GM23338 (cell line): ENCODE measurements around the gene EEF2. TPM values are rescaled to one million over a fixed set of nuclear protein-coding genes. Genes with fewer than 3 reads are reported as not detected.
A peak's percentile ranks its signal among the peaks of the same experiment; 100 is the strongest.

Source experiments
- ATAC-seq: fragments of 200-7000 bp; cut with Tn5 transposase; 3 replicates; pipeline ENCODE4 v1.9.1; 2020
- DNase-seq: peaks from one replicate; pipeline ENCODE4 v3.0.0-alpha.2; 2015; ENCODE audit warnings: low spot score
- H2AFZ ChIP-seq: fragments of 200-600 bp; sonication (generic); 2 replicates; pipeline ENCODE4 v1.8.0; 2016; ENCODE audit warnings: antibody characterized with exemption, mild to moderate bottlenecking, moderate library complexity
- H3F3A ChIP-seq: fragments of 200-600 bp; sonication (generic); replicated peaks from 2 replicates; pipeline ENCODE4 v1.8.0; 2017; ENCODE audit warnings: antibody characterized with exemption, mixed run types, low read depth
- H3K27ac ChIP-seq: fragments of 200-600 bp; sonication (generic); 2 replicates; pipeline ENCODE4 v1.6.1; 2016; ENCODE audit warnings: low read depth
- H3K27me3 ChIP-seq: fragments of 200-600 bp; sonication (generic); 2 replicates; pipeline ENCODE4 v1.8.0; 2016; ENCODE audit warnings: mild to moderate bottlenecking, mixed run types, moderate library complexity; ENCODE audit not compliant: insufficient read depth
- H3K36me3 ChIP-seq: fragments of 200-600 bp; sonication (generic); 2 replicates; pipeline ENCODE4 v1.8.0; 2016; ENCODE audit warnings: mild to moderate bottlenecking; ENCODE audit not compliant: insufficient read depth
- H3K4me1 ChIP-seq: fragments of 200-600 bp; sonication (generic); 2 replicates; pipeline ENCODE4 v1.8.0; 2016; ENCODE audit warnings: mild to moderate bottlenecking, moderate library complexity; ENCODE audit not compliant: insufficient read depth
- H3K4me2 ChIP-seq: fragments of 200-600 bp; sonication (generic); 2 replicates; pipeline ENCODE4 v1.7.1; 2017; ENCODE audit warnings: mixed run types
- H3K4me3 ChIP-seq: fragments of 200-600 bp; sonication (generic); 2 replicates; pipeline ENCODE4 v1.6.1; 2016; ENCODE audit warnings: mixed run types
- H3K79me2 ChIP-seq: fragments of 200-600 bp; sonication (generic); replicated peaks from 2 replicates; pipeline ENCODE4 v1.8.0; 2017; ENCODE audit warnings: mild to moderate bottlenecking; ENCODE audit not compliant: insufficient read depth
- H3K9me2 ChIP-seq: fragments of 200-600 bp; sonication (generic); 2 replicates; pipeline ENCODE4 v1.8.0; 2017; ENCODE audit not compliant: insufficient read depth
- H4K20me1 ChIP-seq: fragments of 200-600 bp; sonication (generic); replicated peaks from 2 replicates; pipeline ENCODE4 v1.8.0; 2017; ENCODE audit warnings: mild to moderate bottlenecking; ENCODE audit not compliant: insufficient read depth
- H3K27ac Mint-ChIP-seq: 2 replicates; pipeline ENCODE4 v1.8.0; 2020; ENCODE audit warnings: inconsistent platforms, mild to moderate bottlenecking, moderate library complexity, mixed read lengths
- H3K27me3 Mint-ChIP-seq: 3 replicates; pipeline ENCODE4 v1.8.0; 2022; ENCODE audit warnings: low read depth, mild to moderate bottlenecking, moderate library complexity, mixed read lengths, inconsistent platforms; ENCODE audit not compliant: insufficient read depth, poor library complexity
- H3K36me3 Mint-ChIP-seq: 3 replicates; pipeline ENCODE4 v1.8.0; 2021; ENCODE audit warnings: low read depth, mild to moderate bottlenecking, inconsistent platforms, moderate library complexity, mixed read lengths
- H3K4me1 Mint-ChIP-seq: 3 replicates; pipeline ENCODE4 v1.8.0; 2020; ENCODE audit warnings: mild to moderate bottlenecking, inconsistent platforms, mixed read lengths
- H3K4me3 Mint-ChIP-seq: 3 replicates; pipeline ENCODE4 v1.8.0; 2021; ENCODE audit warnings: moderate library complexity, mild to moderate bottlenecking, inconsistent platforms, mixed read lengths
- H3K9me3 Mint-ChIP-seq: 3 replicates; pipeline ENCODE4 v1.8.0; 2020; ENCODE audit warnings: moderate library complexity, mild to moderate bottlenecking, inconsistent platforms, mixed read lengths
- CREB1 ChIP-seq: fragments of 250-450 bp; sonication (Bioruptor Pico); IDR thresholded peaks from 2 replicates; pipeline ENCODE4 v1.5.0; 2020; ENCODE audit warnings: low read depth, mild to moderate bottlenecking, moderate library complexity
- ETS1 ChIP-seq: IDR thresholded peaks from 2 replicates; pipeline ENCODE4 v1.6.1; 2016; ENCODE audit warnings: antibody characterized with exemption
- EZH2 ChIP-seq: fragments of 200-600 bp; sonication (generic); IDR thresholded peaks from one replicate; pipeline ENCODE4 v1.8.0; 2017; ENCODE audit warnings: antibody characterized with exemption, mild to moderate bottlenecking, low read depth; ENCODE audit not compliant: unreplicated experiment
- EZH2phosphoT487 ChIP-seq: fragments of 200-600 bp; sonication (generic); IDR thresholded peaks from one replicate; pipeline ENCODE4 v1.8.1; 2018; ENCODE audit warnings: antibody characterized with exemption; ENCODE audit not compliant: unreplicated experiment
- JUNB ChIP-seq: IDR thresholded peaks from one replicate; pipeline ENCODE4 v1.6.1; 2016; ENCODE audit warnings: antibody characterized with exemption; ENCODE audit not compliant: unreplicated experiment
- NANOG ChIP-seq: IDR thresholded peaks from 2 replicates; pipeline ENCODE4 v1.6.1; 2016; ENCODE audit warnings: antibody characterized with exemption, borderline replicate concordance
- POLR2AphosphoS5 ChIP-seq: IDR thresholded peaks from 2 replicates; pipeline ENCODE4 v1.6.1; 2016; ENCODE audit warnings: antibody characterized with exemption, low read depth
- STAT1 ChIP-seq: IDR thresholded peaks from one replicate; pipeline ENCODE4 v1.6.1; 2016; ENCODE audit warnings: antibody characterized with exemption; ENCODE audit not compliant: unreplicated experiment
- ZNF114 ChIP-seq: fragments of 250-450 bp; sonication (Bioruptor Pico); IDR thresholded peaks from 2 replicates; pipeline ENCODE4 v1.5.0; 2020; ENCODE audit warnings: mild to moderate bottlenecking, moderate library complexity
- ZNF331 ChIP-seq: fragments of 250-450 bp; sonication (Bioruptor Pico); IDR thresholded peaks from 2 replicates; pipeline ENCODE4 v1.5.0; 2020; ENCODE audit warnings: low read depth, mild to moderate bottlenecking, moderate library complexity
- polyA plus RNA-seq: library from polyadenylated mRNA; unstranded; fragments of >200 nt; fragmentation: Nextera tagmentation; extraction: Ambion mirVana; gene quantifications from 2 replicates; pipeline ENCODE4 v1.2.1, GENCODE V29; 2016
- total RNA-seq: library from RNA; depleted of rRNA; stranded (reverse); fragments of >200 nt; shearing (Covaris generic); gene quantifications from 2 replicates; pipeline ENCODE4 v1.2.3, GENCODE V29; 2014
- TF ChIP-seq, protein P1 (sequence below), 2 experiments: fragments of 200-600 bp in 1 of 2; sonication (generic) in 1 of 2; conservative IDR thresholded peaks; 2 replicates each; pipeline versions ENCODE4 v1.5.1 to v1.6.1; 2016 to 2017; ENCODE audit warnings: antibody characterized with exemption in 2 of 2, low read depth in 2 of 2, mild to moderate bottlenecking in 2 of 2, moderate library complexity in 1 of 2
- TF ChIP-seq, protein P2 (sequence below): IDR thresholded peaks from one replicate; pipeline ENCODE4 v1.6.1; 2018; ENCODE audit warnings: antibody characterized with exemption; ENCODE audit not compliant: unreplicated experiment

The EEF2 gene
- total and polyA plus RNA-seq, 2 experiments from 2014 or later = 772 to 2,987 TPM

- peaks cover 43% of the 10 kb centered on the region for H3F3A ChIP-seq
- peak overlapping the region; percentile 93 for H3K27ac ChIP-seq
- Mint-ChIP-seq H3K36me3 (peaks cover 55% of the 10 kb centered on the region), H3K4me3 (peak overlapping the region; percentile 94), H3K9me3 (no peaks in the 10 kb centered on the region; the same call in 2 of the 3 replicates), H3K27me3 (peaks cover 25% of the 10 kb centered on the region), H3K27ac (peak overlapping the region; percentile 96), H3K4me1 (peaks cover 28% of the 10 kb centered on the region)
- H3K9me2 ChIP-seq = no peaks in the 10 kb centered on the region
- no peak for TF ChIP-seq JUNB
- no peak for TF ChIP-seq EZH2
- no peak for TF ChIP-seq ETS1
- TF ChIP-seq CREB1 (CRISPR knock-in tag) = no peak
- TF ChIP-seq STAT1 = no peak
- TF ChIP-seq, protein P1, sequence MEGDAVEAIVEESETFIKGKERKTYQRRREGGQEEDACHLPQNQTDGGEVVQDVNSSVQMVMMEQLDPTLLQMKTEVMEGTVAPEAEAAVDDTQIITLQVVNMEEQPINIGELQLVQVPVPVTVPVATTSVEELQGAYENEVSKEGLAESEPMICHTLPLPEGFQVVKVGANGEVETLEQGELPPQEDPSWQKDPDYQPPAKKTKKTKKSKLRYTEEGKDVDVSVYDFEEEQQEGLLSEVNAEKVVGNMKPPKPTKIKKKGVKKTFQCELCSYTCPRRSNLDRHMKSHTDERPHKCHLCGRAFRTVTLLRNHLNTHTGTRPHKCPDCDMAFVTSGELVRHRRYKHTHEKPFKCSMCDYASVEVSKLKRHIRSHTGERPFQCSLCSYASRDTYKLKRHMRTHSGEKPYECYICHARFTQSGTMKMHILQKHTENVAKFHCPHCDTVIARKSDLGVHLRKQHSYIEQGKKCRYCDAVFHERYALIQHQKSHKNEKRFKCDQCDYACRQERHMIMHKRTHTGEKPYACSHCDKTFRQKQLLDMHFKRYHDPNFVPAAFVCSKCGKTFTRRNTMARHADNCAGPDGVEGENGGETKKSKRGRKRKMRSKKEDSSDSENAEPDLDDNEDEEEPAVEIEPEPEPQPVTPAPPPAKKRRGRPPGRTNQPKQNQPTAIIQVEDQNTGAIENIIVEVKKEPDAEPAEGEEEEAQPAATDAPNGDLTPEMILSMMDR (conservative IDR thresholded peaks at IDR 0.05; ENCODE audit: low read depth in 2 of 2) = no peak
- peak overlapping the region; percentile 92 for H3K4me2 ChIP-seq
- ATAC-seq (no peak), DNase-seq (no peak)
- no peak overlapping the region for H2AFZ ChIP-seq
- H3K4me3 ChIP-seq = peak overlapping the region; percentile 93
- peaks cover 15% of the 10 kb centered on the region for H3K4me1 ChIP-seq
- peaks cover 46% of the 10 kb centered on the region for H3K79me2 ChIP-seq
- H4K20me1 ChIP-seq = peaks cover 29% of the 10 kb centered on the region
- no peaks in the 10 kb centered on the region for H3K27me3 ChIP-seq
- H3K36me3 ChIP-seq = peaks cover 10% of the 10 kb centered on the region
Measured at GRCh38 chr19:3970313-3970807, 14.9 kb downstream of the EEF2 start.

GRCh38 chr19:3969435-3970312 is 15.6 kb downstream of the EEF2 start:
- peak overlapping the region; percentile 94 for H3K4me3 Mint-ChIP-seq
- Histone ChIP-seq H3K9me2 (no peaks in the 10 kb centered on the region), H3K27me3 (no peaks in the 10 kb centered on the region), H3F3A (peaks cover 40% of the 10 kb centered on the region), H3K4me3 (peak overlapping the region; percentile 93), H2AFZ (no peak overlapping the region), H3K27ac (peak overlapping the region; percentile 93), H3K4me2 (peak overlapping the region; percentile 92), H3K79me2 (peaks cover 50% of the 10 kb centered on the region), H3K36me3 (peaks cover 9% of the 10 kb centered on the region; the same call in 1 of the 2 replicates), H3K4me1 (peaks cover 15% of the 10 kb centered on the region), H4K20me1 (peaks cover 33% of the 10 kb centered on the region)
- peaks cover 55% of the 10 kb centered on the region for H3K36me3 Mint-ChIP-seq
- DNase-seq = peak; percentile 62
- no peaks in the 10 kb centered on the region; the same call in 2 of the 3 replicates for H3K9me3 Mint-ChIP-seq
- H3K27me3 Mint-ChIP-seq = peaks cover 26% of the 10 kb centered on the region
- H3K4me1 Mint-ChIP-seq = peaks cover 28% of the 10 kb centered on the region
- peak overlapping the region; percentile 96 for H3K27ac Mint-ChIP-seq
- ATAC-seq = peak; percentile 1; the same call in 2 of the 3 replicates
- TF ChIP-seq POLR2AphosphoS5 (no peak), JUNB (no peak), ZNF114 (no peak), ZNF331 (no peak), ETS1 (no peak), EZH2phosphoT487 (no peak), EZH2 (no peak), CREB1 (CRISPR knock-in tag) (no peak), NANOG (no peak)
- TF ChIP-seq, protein P2, sequence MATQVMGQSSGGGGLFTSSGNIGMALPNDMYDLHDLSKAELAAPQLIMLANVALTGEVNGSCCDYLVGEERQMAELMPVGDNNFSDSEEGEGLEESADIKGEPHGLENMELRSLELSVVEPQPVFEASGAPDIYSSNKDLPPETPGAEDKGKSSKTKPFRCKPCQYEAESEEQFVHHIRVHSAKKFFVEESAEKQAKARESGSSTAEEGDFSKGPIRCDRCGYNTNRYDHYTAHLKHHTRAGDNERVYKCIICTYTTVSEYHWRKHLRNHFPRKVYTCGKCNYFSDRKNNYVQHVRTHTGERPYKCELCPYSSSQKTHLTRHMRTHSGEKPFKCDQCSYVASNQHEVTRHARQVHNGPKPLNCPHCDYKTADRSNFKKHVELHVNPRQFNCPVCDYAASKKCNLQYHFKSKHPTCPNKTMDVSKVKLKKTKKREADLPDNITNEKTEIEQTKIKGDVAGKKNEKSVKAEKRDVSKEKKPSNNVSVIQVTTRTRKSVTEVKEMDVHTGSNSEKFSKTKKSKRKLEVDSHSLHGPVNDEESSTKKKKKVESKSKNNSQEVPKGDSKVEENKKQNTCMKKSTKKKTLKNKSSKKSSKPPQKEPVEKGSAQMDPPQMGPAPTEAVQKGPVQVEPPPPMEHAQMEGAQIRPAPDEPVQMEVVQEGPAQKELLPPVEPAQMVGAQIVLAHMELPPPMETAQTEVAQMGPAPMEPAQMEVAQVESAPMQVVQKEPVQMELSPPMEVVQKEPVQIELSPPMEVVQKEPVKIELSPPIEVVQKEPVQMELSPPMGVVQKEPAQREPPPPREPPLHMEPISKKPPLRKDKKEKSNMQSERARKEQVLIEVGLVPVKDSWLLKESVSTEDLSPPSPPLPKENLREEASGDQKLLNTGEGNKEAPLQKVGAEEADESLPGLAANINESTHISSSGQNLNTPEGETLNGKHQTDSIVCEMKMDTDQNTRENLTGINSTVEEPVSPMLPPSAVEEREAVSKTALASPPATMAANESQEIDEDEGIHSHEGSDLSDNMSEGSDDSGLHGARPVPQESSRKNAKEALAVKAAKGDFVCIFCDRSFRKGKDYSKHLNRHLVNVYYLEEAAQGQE = no peak
- TF ChIP-seq, protein P1 (conservative IDR thresholded peaks at IDR 0.05; ENCODE audit: low read depth in 2 of 2) = no peak
